ENCODE results near the gene DES. TPM values are rescaled to one million over a fixed set of nuclear protein-coding genes. Genes with fewer than 3 reads are reported as not detected.

Gene DES
- total RNA-seq, 1 experiment from 2014 or later, result not detected

Other genes starting within 250 kb of the DES start
- gene SLC23A3, start 248.3 kb upstream of the DES start, total RNA-seq (2022), result 6.5 and 7.1 TPM in 2 replicates
- 59.3 and 62.9 TPM in 2 replicates for gene CNPPD1, start 241.5 kb upstream of the DES start, total RNA-seq (2022)
- gene RETREG2, start 240.1 kb upstream of the DES start, total RNA-seq (2022), result 59.5 and 62.0 TPM in 2 replicates
- gene ZFAND2B, start 211.6 kb upstream of the DES start, total RNA-seq (2022), result 37.3 and 41.8 TPM in 2 replicates
- gene ABCB6, start 199.4 kb upstream of the DES start, total RNA-seq (2022), result 66.0 and 68.6 TPM in 2 replicates
- 59.6 and 62.9 TPM in 2 replicates for gene ATG9A, start 188.7 kb upstream of the DES start, total RNA-seq (2022)
- gene ANKZF1, start 188.6 kb upstream of the DES start, total RNA-seq (2022), result 50.7 and 51.5 TPM in 2 replicates
- 3.3 and 4.3 TPM in 2 replicates for gene GLB1L, start 172.9 kb upstream of the DES start, total RNA-seq (2022)
- 26.1 and 26.6 TPM in 2 replicates for gene STK16, start 172.9 kb upstream of the DES start, total RNA-seq (2022)
- gene TUBA4B, start 165.1 kb upstream of the DES start, total RNA-seq (2022), result not detected in 2 replicates
- 14.9 and 15.6 TPM in 2 replicates for gene TUBA4A, start 164.5 kb upstream of the DES start, total RNA-seq (2022)
- gene DNAJB2, start 139.0 kb upstream of the DES start, total RNA-seq (2022), result 60.6 and 61.2 TPM in 2 replicates
- not detected in 2 replicates for gene PTPRN, start 109.0 kb upstream of the DES start, total RNA-seq (2022)
- gene RESP18, start 85.6 kb upstream of the DES start, total RNA-seq (2022), result not detected in 2 replicates
- 102 and 103 TPM in 2 replicates for gene DNPEP, start 30.5 kb upstream of the DES start, total RNA-seq (2022)
- gene SPEG, start 16.5 kb downstream of the DES start, total RNA-seq (2022), result 17.2 and 18.6 TPM in 2 replicates
- gene GMPPA, start 80.5 kb downstream of the DES start, total RNA-seq (2022), result 51.0 and 53.7 TPM in 2 replicates
- gene ASIC4, start 96.1 kb downstream of the DES start, total RNA-seq (2022), result 0.16 and 0.19 TPM in 2 replicates
- gene CHPF, start 125.4 kb downstream of the DES start, total RNA-seq (2022), result 26.4 and 27.3 TPM in 2 replicates
- 8.5 and 9.1 TPM in 2 replicates for gene TMEM198, start 125.7 kb downstream of the DES start, total RNA-seq (2022)
- 56.2 and 57.6 TPM in 2 replicates for gene OBSL1, start 153.2 kb downstream of the DES start, total RNA-seq (2022)
- 1.5 TPM in 2 replicates for gene INHA, start 153.9 kb downstream of the DES start, total RNA-seq (2022)
- gene STK11IP, start 179.5 kb downstream of the DES start, total RNA-seq (2022), result 21.7 and 24.3 TPM in 2 replicates
- gene SLC4A3, start 209.3 kb downstream of the DES start, total RNA-seq (2022), result 6.1 and 6.2 TPM in 2 replicates